Ovary (tissue), 9 donors: ENCODE measurements around the gene PPP1R15B. TPM values are rescaled to one million over a fixed set of nuclear protein-coding genes. Genes with fewer than 3 reads are reported as not detected.

Experiments
- DNase-seq, 5 donors: peaks; one replicate each; pipeline ENCODE4 v3.0.0-alpha.2; 2019 to 2020
- H3K27ac ChIP-seq, 2 donors: fragments of 200-600 bp; one replicate each; pipeline versions ENCODE4 v1.5.1 to v1.8.0; 2019 to 2022
- H3K27me3 ChIP-seq: fragments of 200-600 bp; one replicate; pipeline ENCODE4 v1.8.0; 2022
- H3K36me3 ChIP-seq: fragments of 200-600 bp; sonication (generic); one replicate; pipeline ENCODE4 v1.5.1; 2019
- H3K4me1 ChIP-seq: one replicate; pipeline ENCODE4 v1.8.1; 2013; ENCODE audit warnings: mild to moderate bottlenecking, moderate library complexity; ENCODE audit not compliant: insufficient read depth
- H3K4me3 ChIP-seq: fragments of 200-600 bp; sonication (generic); one replicate; pipeline ENCODE4 v1.5.1; 2017
- H3K9me3 ChIP-seq, 2 donors: fragments of 200-600 bp in 1 of 2; sonication (generic) in 1 of 2; one replicate each; pipeline versions ENCODE4 v1.5.1 to v1.8.1; 2013 to 2019; ENCODE audit warnings: mild to moderate bottlenecking in 1 of 2, moderate library complexity in 1 of 2
- EP300 ChIP-seq: sonication (generic); formaldehyde crosslinking; IDR thresholded peaks from one replicate; pipeline ENCODE4 v1.6.1; 2017; ENCODE audit warnings: antibody characterized with exemption
- POLR2A ChIP-seq: fragments of 450-650 bp; IDR thresholded peaks from one replicate; pipeline ENCODE4 v1.6.1; 2017; ENCODE audit warnings: antibody characterized with exemption, mild to moderate bottlenecking, moderate library complexity
- WGBS, 3 donors: extraction: QIAGEN DNeasy Blood & Tissue Kit in 1 of 3; methylation state at CpG; one replicate each; pipeline versions ENCODE4 v1.1.5 to v1.1.7; 2013 to 2017; 5-methylcytosine and 5-hydroxymethylcytosine counted together
- intact Hi-C, 4 donors: fragments of 100-400 bp; cut with DNase I; formaldehyde crosslinking; loops; one replicate each; pipeline versions ENCODE4 v1.11.0 to v1.15.1; 2022 to 2023
- polyA plus RNA-seq, 2 donors: library from polyadenylated mRNA; stranded (reverse); fragments of 200-250 nt in 1 of 2; fragments of 350-450 nt in 1 of 2; fragmentation: Illumina TruSeq in 1 of 2; extraction: RNeasy Lipid Tissue Mini Kit (QIAGEN cat#74804) in 1 of 2; gene quantifications; one replicate each; pipeline ENCODE4 v1.2.3, GENCODE V29; 2013 to 2014
- total RNA-seq, 7 donors: library from RNA; depleted of rRNA in 2 of 7; stranded (reverse); fragments of >200 nt in 2 of 7; fragmentation: NEBNext Ultra II Directional in 3 of 7; extraction: Animal tissue kit (Norgen Biotek cat#: 25700) in 3 of 7; gene quantifications; one replicate each; pipeline versions ENCODE4 v1.1.0 to v1.2.4, GENCODE V29; 2016 to 2023
- TF ChIP-seq, protein P1 (sequence below), 3 donors: fragments of 450-650 bp in 2 of 3; fragments of 200-600 bp in 1 of 3; IDR thresholded peaks; one replicate each; pipeline versions ENCODE4 v1.5.1 to v1.8.0; 2016 to 2022; ENCODE audit warnings: antibody characterized with exemption in 3 of 3, mild to moderate bottlenecking in 1 of 3
- donor health status: DM: no; HTN: no; CAD: no; lungs with moderate emphysema.
- donor health status: DM: no; HTN: no; CAD: no.
- donor health status: Bipolar disorder and iron deficiency.
- donor health status: DM: yes; HTN: yes; CAD: no.
- donor health status: DM: no; HTN: no; CAD: no.
- donor health status: DM: yes; HTN: yes; CAD: no.

The PPP1R15B gene
- total and polyA plus RNA-seq, 9 donors = 16.5 to 69.5 (median 35.4) TPM

DNA sequence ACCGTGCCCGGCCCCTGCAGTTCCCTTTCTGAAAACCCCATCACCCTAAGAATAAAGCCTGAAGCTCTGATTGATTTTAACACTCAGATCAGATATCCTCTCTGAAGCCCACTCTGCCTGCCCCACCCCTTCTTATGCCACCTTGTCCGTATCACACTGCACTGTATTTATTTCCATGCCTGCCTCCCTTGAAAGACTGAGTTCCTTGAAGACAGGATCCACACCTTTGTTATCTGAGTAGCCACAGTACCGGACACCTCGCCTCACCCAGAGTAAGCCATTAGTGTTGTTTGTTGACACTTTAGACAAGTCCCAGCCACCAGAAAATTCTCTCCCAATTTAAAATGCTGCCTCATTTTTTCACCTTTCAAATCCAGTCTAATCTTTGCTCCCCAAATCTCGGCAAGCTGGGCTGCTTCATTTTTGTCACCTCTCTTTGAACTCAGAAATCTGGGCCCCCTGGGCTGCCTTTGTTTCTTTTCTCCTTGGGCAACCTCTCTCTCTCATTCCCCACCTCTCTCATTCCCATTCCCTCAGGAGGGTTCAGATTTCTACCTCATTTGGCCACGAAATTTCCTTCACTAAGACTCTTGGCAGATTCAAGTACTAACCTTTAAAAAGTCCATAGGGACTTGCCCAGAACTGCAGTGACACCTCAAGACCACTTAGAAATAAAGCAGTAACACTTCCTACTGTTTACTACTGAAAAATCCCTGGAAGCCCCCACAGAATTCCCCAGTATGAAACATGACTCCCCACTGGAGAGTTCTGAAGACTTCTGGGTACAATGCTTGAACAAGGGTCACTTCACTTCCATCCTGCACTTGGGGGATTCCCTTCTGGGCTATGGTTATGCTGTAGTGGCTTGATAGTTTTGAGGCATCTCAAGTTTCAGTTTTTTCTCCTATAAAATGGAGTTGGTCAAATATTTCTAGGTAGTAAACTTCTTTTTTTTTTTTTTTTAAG is 8.7 kb upstream of the PPP1R15B start:
- H3K36me3 ChIP-seq = no peaks in the 10 kb centered on the region
- no peak overlapping the region for H3K4me3 ChIP-seq
- no peak for DNase-seq
- TF ChIP-seq, protein P1, sequence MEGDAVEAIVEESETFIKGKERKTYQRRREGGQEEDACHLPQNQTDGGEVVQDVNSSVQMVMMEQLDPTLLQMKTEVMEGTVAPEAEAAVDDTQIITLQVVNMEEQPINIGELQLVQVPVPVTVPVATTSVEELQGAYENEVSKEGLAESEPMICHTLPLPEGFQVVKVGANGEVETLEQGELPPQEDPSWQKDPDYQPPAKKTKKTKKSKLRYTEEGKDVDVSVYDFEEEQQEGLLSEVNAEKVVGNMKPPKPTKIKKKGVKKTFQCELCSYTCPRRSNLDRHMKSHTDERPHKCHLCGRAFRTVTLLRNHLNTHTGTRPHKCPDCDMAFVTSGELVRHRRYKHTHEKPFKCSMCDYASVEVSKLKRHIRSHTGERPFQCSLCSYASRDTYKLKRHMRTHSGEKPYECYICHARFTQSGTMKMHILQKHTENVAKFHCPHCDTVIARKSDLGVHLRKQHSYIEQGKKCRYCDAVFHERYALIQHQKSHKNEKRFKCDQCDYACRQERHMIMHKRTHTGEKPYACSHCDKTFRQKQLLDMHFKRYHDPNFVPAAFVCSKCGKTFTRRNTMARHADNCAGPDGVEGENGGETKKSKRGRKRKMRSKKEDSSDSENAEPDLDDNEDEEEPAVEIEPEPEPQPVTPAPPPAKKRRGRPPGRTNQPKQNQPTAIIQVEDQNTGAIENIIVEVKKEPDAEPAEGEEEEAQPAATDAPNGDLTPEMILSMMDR (IDR thresholded peaks at IDR 0.05) = no peak
- TF ChIP-seq POLR2A (no peak), EP300 (no peak)
- 66 to 78% (median 71%) methylated on average over 7 of the region's 7 CpGs for WGBS, 3 donors
- H3K9me3 ChIP-seq = no peaks in the 10 kb centered on the region
- intact Hi-C loops = no loop called here
- no peaks in the 10 kb centered on the region for H3K27me3 ChIP-seq
- peaks cover 3% of the 10 kb centered on the region for H3K4me1 ChIP-seq
- H3K27ac ChIP-seq = no peak overlapping the region

DNA sequence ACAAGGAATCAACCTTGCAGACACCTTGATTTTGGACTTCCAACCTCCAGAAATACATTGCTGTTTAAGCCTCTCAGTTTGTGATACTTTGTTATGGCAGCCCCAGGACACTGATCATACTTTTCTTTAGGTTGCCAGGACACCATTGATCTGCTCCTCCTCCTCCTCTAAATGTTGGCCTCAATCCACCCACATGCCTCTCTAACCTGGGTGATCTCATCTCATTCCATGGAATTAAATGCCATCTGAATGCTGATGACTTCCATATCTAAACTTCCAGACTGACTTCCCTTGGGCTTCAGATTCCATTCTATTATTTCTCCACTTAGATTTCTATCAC is 7.4 kb upstream of the PPP1R15B start:
- Histone ChIP-seq H3K4me1 (peaks cover 3% of the 10 kb centered on the region), H3K4me3 (no peak overlapping the region), H3K27me3 (no peaks in the 10 kb centered on the region), H3K36me3 (no peaks in the 10 kb centered on the region), H3K27ac (no peak overlapping the region), H3K9me3 (no peaks in the 10 kb centered on the region)
- TF ChIP-seq EP300 (no peak), POLR2A (no peak)
- TF ChIP-seq, protein P1 (IDR thresholded peaks at IDR 0.05) = no peak
- intact Hi-C loops = no loop called here
- DNase-seq = no peak

DNA sequence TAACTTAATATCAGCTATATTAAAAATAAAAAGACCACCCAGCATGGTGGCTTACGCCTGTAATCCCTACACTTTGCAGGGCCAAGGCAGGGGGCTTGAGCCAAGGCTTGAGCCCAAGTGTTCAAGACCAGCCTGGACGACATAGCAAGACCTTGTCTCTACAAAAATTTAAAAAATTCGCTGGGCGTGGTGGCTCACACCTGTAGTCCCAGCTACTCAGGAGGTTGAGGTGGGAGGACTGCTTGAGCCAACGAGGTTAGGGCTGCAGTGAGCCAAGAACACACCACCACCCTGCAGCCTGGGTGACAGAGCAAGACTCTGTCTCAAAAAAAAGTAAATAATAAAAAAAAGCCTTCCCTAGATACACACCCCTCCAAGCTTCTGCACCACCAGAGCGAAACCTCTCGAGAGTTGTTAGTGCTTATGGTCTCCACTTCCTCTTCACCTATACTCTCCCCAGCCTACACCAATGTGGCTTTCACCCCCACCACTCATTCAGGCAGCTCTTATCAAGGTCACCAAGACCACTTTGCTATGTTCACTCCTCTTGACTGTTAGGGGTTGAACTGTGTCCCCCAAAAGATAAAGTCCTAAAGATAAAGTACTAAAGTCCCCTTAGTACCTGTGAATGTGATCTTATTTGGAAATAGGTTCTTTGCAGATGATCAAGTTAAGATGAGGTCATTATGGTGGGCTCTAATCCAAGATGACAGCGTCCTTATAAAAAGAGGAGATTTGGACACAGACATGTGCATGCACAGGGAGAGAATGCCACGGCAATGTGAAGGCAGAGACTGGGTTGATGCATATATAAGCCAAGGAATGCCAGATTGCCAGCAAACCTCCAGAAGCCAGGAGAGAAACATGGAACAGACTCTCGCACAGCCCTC is 6.8 kb upstream of the PPP1R15B start:
- H3K4me3 ChIP-seq = no peak overlapping the region
- H3K9me3 ChIP-seq = no peaks in the 10 kb centered on the region
- no peak for DNase-seq
- TF ChIP-seq EP300 (no peak), POLR2A (no peak)
- TF ChIP-seq, protein P1 (IDR thresholded peaks at IDR 0.05) = no peak
- H3K4me1 ChIP-seq = peaks cover 3% of the 10 kb centered on the region
- no peaks in the 10 kb centered on the region for H3K36me3 ChIP-seq
- WGBS, 3 donors = 76 to 83% (median 78%) methylated on average over 10 of the region's 10 CpGs
- no peaks in the 10 kb centered on the region for H3K27me3 ChIP-seq
- intact Hi-C loops = no loop called here
- no peak overlapping the region for H3K27ac ChIP-seq

DNA sequence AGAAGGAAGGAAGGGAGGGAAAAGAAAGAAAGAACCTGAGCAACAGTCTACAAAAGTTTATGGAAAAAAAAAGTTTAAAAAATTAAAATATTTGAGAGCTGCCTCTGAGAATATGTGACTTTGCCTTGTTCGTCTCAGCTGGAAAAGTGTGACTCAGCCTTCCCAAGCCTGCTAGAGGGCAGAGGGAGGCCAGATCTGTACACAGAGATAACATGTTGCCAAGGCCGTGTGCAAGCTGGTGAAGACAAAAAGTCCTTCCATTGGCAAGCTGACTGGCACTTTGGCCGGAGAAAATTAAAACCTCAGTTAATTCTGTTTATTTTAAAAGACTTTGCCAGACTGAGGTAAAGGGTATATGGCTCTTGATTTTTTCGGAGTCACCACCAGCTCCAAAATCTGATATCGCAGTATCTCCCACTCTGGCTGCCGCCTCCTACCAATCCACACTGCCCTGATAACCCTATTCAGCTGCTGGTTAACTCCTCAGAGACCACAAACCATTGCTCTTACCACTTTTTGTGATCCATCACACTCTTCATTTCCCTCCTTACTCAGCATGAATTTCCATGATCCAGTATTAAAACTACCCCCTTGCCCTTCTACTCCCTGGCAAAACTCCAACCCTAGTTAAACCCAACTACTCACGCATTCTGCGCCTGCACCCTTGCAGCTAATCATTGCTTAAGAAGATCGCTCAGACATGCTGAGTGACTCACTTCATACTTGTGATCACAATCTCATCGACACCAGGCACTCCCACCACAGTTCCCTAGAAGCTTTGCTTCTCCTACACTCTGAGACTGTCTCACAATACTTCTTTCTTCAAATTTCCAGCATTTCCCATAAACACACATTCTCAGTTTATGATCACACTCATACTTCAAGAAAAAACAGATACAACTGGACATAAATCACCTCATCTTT is 5.7 kb upstream of the PPP1R15B start:
- TF ChIP-seq POLR2A (no peak), EP300 (no peak)
- TF ChIP-seq, protein P1 (IDR thresholded peaks at IDR 0.05) = no peak
- Histone ChIP-seq H3K9me3 (no peaks in the 10 kb centered on the region), H3K4me1 (peaks cover 4% of the 10 kb centered on the region), H3K4me3 (no peak overlapping the region), H3K36me3 (no peaks in the 10 kb centered on the region), H3K27ac (no peak overlapping the region), H3K27me3 (no peaks in the 10 kb centered on the region)
- intact Hi-C loops = no loop called here
- 37 to 44% (median 43%) methylated on average over 10 of the region's 10 CpGs for WGBS, 3 donors
- peak in 1 of 5 donors; percentile 31 for DNase-seq
